Measurements from ENCODE around the gene NR2F2.

NR2F2 gene

GRCh38 chr15:96348112-96349027, 17.9 kb downstream of the NR2F2 start:
- no peak overlapping the region for H3K14ac ChIP-seq (ENCODE audit: low read length)
- H3K4ac ChIP-seq (ENCODE audit: low read depth, low read length) = no peak overlapping the region
- peaks cover 26% of the 10 kb centered on the region for H3K27me3 ChIP-seq (ENCODE audit: insufficient read depth, low read length)
- H2BK12ac ChIP-seq (ENCODE audit: low read length) = no peak overlapping the region
- no peak overlapping the region for H2BK5ac ChIP-seq (ENCODE audit: low read depth, low read length, poor library complexity)
- H3K9me3 ChIP-seq (ENCODE audit: insufficient read depth, low read depth, low read length) = peaks cover 4% of the 10 kb centered on the region
- H4K8ac ChIP-seq (ENCODE audit: low read depth, low read length) = no peak overlapping the region
- H3K23ac ChIP-seq (ENCODE audit: low read length) = no peak overlapping the region
- no peak overlapping the region for H3K9ac ChIP-seq (ENCODE audit: low read length)
- H3K4me2 ChIP-seq (ENCODE audit: low read length) = no peak overlapping the region
- WGBS (ENCODE audit: extremely low coverage, insufficient coverage, insufficient read length) = no CpG with 5 or more reads among the region's 13 CpGs
- H2BK120ac ChIP-seq (ENCODE audit: insufficient read depth, low read length, poor library complexity) = no peak overlapping the region
- H2AFZ ChIP-seq (ENCODE audit: insufficient read depth, low read length, poor library complexity) = no peak overlapping the region
- peaks cover 18 to 26% of the 10 kb centered on the region in 2 experiments for H3K36me3 ChIP-seq (ENCODE audit: control insufficient read depth in 1 of 2, insufficient read depth in 2 of 2, low read length in 2 of 2)
- no peaks in the 10 kb centered on the region for H3K79me2 ChIP-seq (ENCODE audit: control insufficient read depth, insufficient read depth, low read length, poor library complexity)
- H2AK5ac ChIP-seq (ENCODE audit: low read length) = no peak overlapping the region
- peaks cover 24 to 26% of the 10 kb centered on the region in 2 experiments for H3K4me1 ChIP-seq (ENCODE audit: control insufficient read depth in 1 of 2, insufficient read depth in 2 of 2, low read length in 2 of 2)
- H4K91ac ChIP-seq (ENCODE audit: low read depth, low read length) = no peak overlapping the region
- no peak overlapping the region for H3K18ac ChIP-seq (ENCODE audit: low read length)
- no peak overlapping the region for H3K4me3 ChIP-seq (ENCODE audit: low read depth, low read length)
- H3K27ac ChIP-seq (ENCODE audit: low read depth, low read length) = no peak overlapping the region
- no peak overlapping the region for H4K12ac ChIP-seq (ENCODE audit: low read depth, low read length)
- no peak for DNase-seq
- peaks cover 7% of the 10 kb centered on the region for H3K79me1 ChIP-seq (ENCODE audit: low read length)

DNA sequence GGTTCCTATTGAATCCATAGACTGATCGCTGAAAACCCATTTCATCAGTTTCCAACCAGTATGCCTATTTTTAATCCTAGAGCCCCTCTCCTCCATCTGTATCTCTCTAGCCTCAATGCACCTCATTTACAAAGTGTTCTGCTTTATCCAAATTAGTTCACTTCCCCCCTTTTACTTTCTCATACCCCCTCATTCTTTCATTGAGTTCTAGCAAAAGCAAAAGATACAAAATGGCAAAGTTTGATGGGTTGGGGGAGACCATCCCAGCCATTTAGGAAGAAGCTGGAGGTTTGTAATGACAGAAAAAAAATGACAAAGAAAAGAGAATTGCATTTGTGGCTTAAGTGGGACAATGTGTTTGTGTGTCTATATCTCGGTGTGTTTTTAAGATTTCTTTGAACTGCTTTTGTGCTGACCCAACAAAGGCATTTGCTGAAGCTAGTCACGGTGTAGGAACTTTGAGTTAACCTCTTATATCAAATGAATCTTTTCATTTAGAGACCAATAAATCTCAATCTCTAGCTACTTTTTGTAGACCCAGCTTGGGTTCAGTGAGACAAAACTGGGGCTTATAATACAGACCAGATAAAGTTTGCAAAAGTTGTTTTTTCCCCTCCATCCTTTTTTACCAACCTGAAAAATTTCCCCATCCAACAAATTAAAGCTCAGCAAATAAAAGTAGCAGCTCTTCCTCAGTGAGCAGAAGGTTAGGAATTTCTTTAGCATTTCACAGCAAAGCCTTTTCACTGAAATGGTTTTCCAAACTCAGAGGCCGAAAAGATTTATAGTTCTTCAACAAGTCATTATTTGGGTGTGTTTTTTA, 18.7 kb downstream of the NR2F2 start:
- Histone ChIP-seq H3K9me3 (ENCODE audit: insufficient read depth, low read depth, low read length) (peaks cover 4% of the 10 kb centered on the region), H3K4me2 (ENCODE audit: low read length) (no peak overlapping the region), H3K23ac (ENCODE audit: low read length) (no peak overlapping the region), H4K8ac (ENCODE audit: low read depth, low read length) (no peak overlapping the region), H2BK120ac (ENCODE audit: insufficient read depth, low read length, poor library complexity) (no peak overlapping the region), H3K79me1 (ENCODE audit: low read length) (peaks cover 9% of the 10 kb centered on the region), H3K27ac (ENCODE audit: low read depth, low read length) (no peak overlapping the region), H3K27me3 (ENCODE audit: insufficient read depth, low read length) (peaks cover 28% of the 10 kb centered on the region), H3K4me1 (ENCODE audit: control insufficient read depth in 1 of 2, insufficient read depth in 2 of 2, low read length in 2 of 2) (peaks cover 27 to 29% of the 10 kb centered on the region in 2 experiments), H3K4ac (ENCODE audit: low read depth, low read length) (no peak overlapping the region), H3K79me2 (ENCODE audit: control insufficient read depth, insufficient read depth, low read length, poor library complexity) (peaks cover under 1% of the 10 kb centered on the region), H3K14ac (ENCODE audit: low read length) (no peak overlapping the region), H2BK12ac (ENCODE audit: low read length) (no peak overlapping the region), H2AFZ (ENCODE audit: insufficient read depth, low read length, poor library complexity) (no peak overlapping the region), H3K9ac (ENCODE audit: low read length) (no peak overlapping the region), H3K36me3 (ENCODE audit: control insufficient read depth in 1 of 2, insufficient read depth in 2 of 2, low read length in 2 of 2) (peaks cover 11 to 17% of the 10 kb centered on the region in 2 experiments), H2AK5ac (ENCODE audit: low read length) (no peak overlapping the region), H4K91ac (ENCODE audit: low read depth, low read length) (no peak overlapping the region), H3K4me3 (ENCODE audit: low read depth, low read length) (no peak overlapping the region), H4K12ac (ENCODE audit: low read depth, low read length) (no peak overlapping the region), H3K18ac (ENCODE audit: low read length) (no peak overlapping the region), H2BK5ac (ENCODE audit: low read depth, low read length, poor library complexity) (no peak overlapping the region)
- WGBS (ENCODE audit: extremely low coverage, insufficient coverage, insufficient read length) = no CpG with 5 or more reads among the region's 4 CpGs
- DNase-seq = no peak

DNA sequence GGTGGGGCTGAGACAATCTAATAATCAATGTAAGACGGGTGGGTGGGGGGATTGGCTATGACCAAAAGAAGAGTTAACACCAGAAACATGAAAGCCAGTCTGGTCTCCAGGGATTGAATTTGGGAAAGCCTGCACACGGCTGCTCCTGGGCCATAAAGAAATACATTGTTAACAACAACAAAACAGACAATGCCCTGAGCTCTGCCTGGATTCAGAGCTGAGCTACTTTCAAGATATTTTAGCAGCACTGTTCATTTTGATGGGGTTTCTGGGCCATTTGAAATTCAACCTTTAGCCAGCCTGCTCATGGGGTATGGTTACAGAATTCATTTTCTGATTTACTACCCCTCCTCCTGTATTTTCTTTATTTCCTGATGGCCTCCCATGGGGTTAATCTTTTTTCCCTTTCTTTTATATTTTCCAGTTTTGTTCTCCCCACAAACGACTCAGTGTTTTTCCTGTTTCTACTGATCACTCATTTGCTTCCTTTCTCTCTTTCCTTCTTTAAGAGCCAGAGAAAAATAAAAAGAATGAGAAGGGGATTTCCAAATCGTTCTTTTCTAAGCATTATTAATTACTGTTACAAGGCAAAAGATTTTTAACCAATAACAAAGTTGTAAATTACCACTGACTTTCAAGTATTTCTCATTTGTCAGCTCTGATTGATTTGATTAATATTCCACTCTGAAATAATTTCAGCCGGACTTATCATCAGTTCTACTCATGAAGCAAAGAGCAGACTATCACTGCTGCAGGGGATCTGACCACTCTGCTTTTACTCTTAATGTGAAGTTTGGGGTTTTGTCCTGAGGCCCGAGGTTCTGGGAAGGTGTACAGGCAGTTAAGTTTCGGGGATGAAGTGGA, 19.6 kb downstream of the NR2F2 start:
- Histone ChIP-seq H3K36me3 (ENCODE audit: control insufficient read depth in 1 of 2, insufficient read depth in 2 of 2, low read length in 2 of 2) (peaks cover 2 to 10% of the 10 kb centered on the region in 2 experiments), H3K27ac (ENCODE audit: low read depth, low read length) (no peak overlapping the region), H2AFZ (ENCODE audit: insufficient read depth, low read length, poor library complexity) (no peak overlapping the region), H2BK5ac (ENCODE audit: low read depth, low read length, poor library complexity) (no peak overlapping the region), H3K9ac (ENCODE audit: low read length) (no peak overlapping the region), H3K4me1 (ENCODE audit: control insufficient read depth in 1 of 2, insufficient read depth in 2 of 2, low read length in 2 of 2) (peaks cover 27 to 31% of the 10 kb centered on the region in 2 experiments), H4K91ac (ENCODE audit: low read depth, low read length) (no peak overlapping the region), H3K27me3 (ENCODE audit: insufficient read depth, low read length) (peaks cover 34% of the 10 kb centered on the region), H3K9me3 (ENCODE audit: insufficient read depth, low read depth, low read length) (peaks cover 4% of the 10 kb centered on the region), H3K4me3 (ENCODE audit: low read depth, low read length) (no peak overlapping the region), H3K79me1 (ENCODE audit: low read length) (peaks cover 11% of the 10 kb centered on the region), H3K18ac (ENCODE audit: low read length) (no peak overlapping the region), H3K23ac (ENCODE audit: low read length) (no peak overlapping the region), H3K14ac (ENCODE audit: low read length) (no peak overlapping the region), H4K12ac (ENCODE audit: low read depth, low read length) (no peak overlapping the region), H3K4ac (ENCODE audit: low read depth, low read length) (no peak overlapping the region), H2BK12ac (ENCODE audit: low read length) (no peak overlapping the region), H3K4me2 (ENCODE audit: low read length) (no peak overlapping the region), H2BK120ac (ENCODE audit: insufficient read depth, low read length, poor library complexity) (no peak overlapping the region), H2AK5ac (ENCODE audit: low read length) (no peak overlapping the region), H3K79me2 (ENCODE audit: control insufficient read depth, insufficient read depth, low read length, poor library complexity) (peaks cover 2% of the 10 kb centered on the region), H4K8ac (ENCODE audit: low read depth, low read length) (no peak overlapping the region)
- DNase-seq = no peak
- no CpG with 5 or more reads among the region's 7 CpGs for WGBS (ENCODE audit: extremely low coverage, insufficient coverage, insufficient read length)

Data from trophoblast cell (in vitro differentiated cells and primary cell).